Trophoblast cell (in vitro differentiated cells and primary cell): Measurements from ENCODE around the gene ICAM5.
A peak's percentile ranks its signal among the peaks of the same experiment; 100 is the strongest.

Experiments
- DNase-seq, 2 donors: peaks; one replicate each; pipeline ENCODE4 v3.0.0-alpha.2; 2016
- H2AFZ ChIP-seq: 2 replicates; pipeline ENCODE4 v1.6.1; 2013; ENCODE audit warnings: low read length, moderate library complexity, mild to moderate bottlenecking; ENCODE audit not compliant: insufficient read depth, poor library complexity
- H2AK5ac ChIP-seq: 2 replicates; pipeline ENCODE4 v1.6.1; 2013; ENCODE audit warnings: mild to moderate bottlenecking, low read length
- H2BK120ac ChIP-seq: 2 replicates; pipeline ENCODE4 v1.6.1; 2013; ENCODE audit warnings: low read length, mild to moderate bottlenecking, moderate library complexity; ENCODE audit not compliant: insufficient read depth, poor library complexity
- H2BK12ac ChIP-seq: 2 replicates; pipeline ENCODE4 v1.6.1; 2013; ENCODE audit warnings: mild to moderate bottlenecking, low read length, moderate library complexity
- H2BK5ac ChIP-seq: 2 replicates; pipeline ENCODE4 v1.6.1; 2013; ENCODE audit warnings: low read length, low read depth, moderate library complexity, mild to moderate bottlenecking; ENCODE audit not compliant: poor library complexity
- H3K14ac ChIP-seq: 2 replicates; pipeline ENCODE4 v1.6.1; 2013; ENCODE audit warnings: mild to moderate bottlenecking, low read length
- H3K18ac ChIP-seq: 2 replicates; pipeline ENCODE4 v1.6.1; 2013; ENCODE audit warnings: mild to moderate bottlenecking, low read length
- H3K23ac ChIP-seq: 2 replicates; pipeline ENCODE4 v1.6.1; 2013; ENCODE audit warnings: low read length
- H3K27ac ChIP-seq: 2 replicates; pipeline ENCODE4 v1.5.1; 2013; ENCODE audit warnings: low read depth, mild to moderate bottlenecking, inconsistent platforms, low read length, moderate library complexity
- H3K27me3 ChIP-seq: 2 replicates; pipeline ENCODE4 v1.6.1; 2013; ENCODE audit warnings: inconsistent platforms, mild to moderate bottlenecking, low read length, moderate library complexity; ENCODE audit not compliant: insufficient read depth
- H3K36me3 ChIP-seq, 2 experiments: 1 replicate in 1 of 2; 2 replicates in 1 of 2; pipeline ENCODE4 v1.6.1; 2013; ENCODE audit warnings: low read length in 2 of 2, mild to moderate bottlenecking in 2 of 2, moderate library complexity in 1 of 2; ENCODE audit not compliant: insufficient read depth in 2 of 2, control insufficient read depth in 1 of 2
- H3K4ac ChIP-seq: 2 replicates; pipeline ENCODE4 v1.6.1; 2013; ENCODE audit warnings: low read depth, mild to moderate bottlenecking, low read length, moderate library complexity
- H3K4me1 ChIP-seq, 2 experiments: 1 replicate in 1 of 2; 2 replicates in 1 of 2; pipeline ENCODE4 v1.6.1; 2013; ENCODE audit warnings: low read length in 2 of 2, mild to moderate bottlenecking in 2 of 2, moderate library complexity in 1 of 2; ENCODE audit not compliant: insufficient read depth in 2 of 2, control insufficient read depth in 1 of 2
- H3K4me2 ChIP-seq: 2 replicates; pipeline ENCODE4 v1.6.1; 2013; ENCODE audit warnings: inconsistent platforms, mild to moderate bottlenecking, low read length, moderate library complexity
- H3K4me3 ChIP-seq: 2 replicates; pipeline ENCODE4 v1.5.1; 2013; ENCODE audit warnings: mild to moderate bottlenecking, low read depth, low read length, inconsistent platforms
- H3K79me1 ChIP-seq: one replicate; pipeline ENCODE4 v1.6.1; 2013; ENCODE audit warnings: low read length
- H3K79me2 ChIP-seq: 2 replicates; pipeline ENCODE4 v1.6.1; 2013; ENCODE audit warnings: low read length, mild to moderate bottlenecking; ENCODE audit not compliant: control insufficient read depth, insufficient read depth, poor library complexity
- H3K9ac ChIP-seq: 2 replicates; pipeline ENCODE4 v1.6.1; 2013; ENCODE audit warnings: mild to moderate bottlenecking, low read length
- H3K9me3 ChIP-seq: 2 replicates; pipeline ENCODE4 v1.6.1; 2013; ENCODE audit warnings: low read depth, mild to moderate bottlenecking, control low read depth, inconsistent platforms, low read length; ENCODE audit not compliant: insufficient read depth
- H4K12ac ChIP-seq: 2 replicates; pipeline ENCODE4 v1.6.1; 2013; ENCODE audit warnings: low read depth, mild to moderate bottlenecking, low read length, moderate library complexity
- H4K8ac ChIP-seq: 2 replicates; pipeline ENCODE4 v1.6.1; 2013; ENCODE audit warnings: low read depth, mild to moderate bottlenecking, low read length, moderate library complexity
- H4K91ac ChIP-seq: one replicate; pipeline ENCODE4 v1.6.1; 2013; ENCODE audit warnings: low read depth, mild to moderate bottlenecking, low read length, moderate library complexity
- WGBS: extraction: QIAGEN DNeasy Blood & Tissue Kit; methylation state at CpG from one replicate; pipeline ENCODE4 v1.1.7; 2013; ENCODE audit warnings: missing lambda C conversion rate; ENCODE audit not compliant: insufficient read length, insufficient coverage; ENCODE audit errors: extremely low coverage; 5-methylcytosine and 5-hydroxymethylcytosine counted together

The ICAM5 gene

GRCh38 chr19:10284065-10284959 is 5.4 kb upstream of the ICAM5 start:
- Histone ChIP-seq H3K14ac (no peak overlapping the region), H3K9ac (no peak overlapping the region), H3K4me2 (no peak overlapping the region), H3K79me2 (no peaks in the 10 kb centered on the region), H3K27me3 (peaks cover 25% of the 10 kb centered on the region), H3K36me3 (peaks cover 0 to 2% of the 10 kb centered on the region in 2 experiments), H3K27ac (no peak overlapping the region), H2AFZ (no peak overlapping the region), H3K9me3 (peaks cover 16% of the 10 kb centered on the region), H4K8ac (no peak overlapping the region), H3K4me3 (no peak overlapping the region), H3K4ac (no peak overlapping the region), H2BK5ac (no peak overlapping the region), H3K18ac (no peak overlapping the region), H2AK5ac (no peak overlapping the region), H4K12ac (no peak overlapping the region), H4K91ac (no peak overlapping the region), H2BK120ac (no peak overlapping the region), H3K79me1 (no peaks in the 10 kb centered on the region), H3K4me1 (peaks cover 7 to 8% of the 10 kb centered on the region in 2 experiments), H3K23ac (no peak overlapping the region), H2BK12ac (no peak overlapping the region)
- no peak for DNase-seq
- WGBS = no CpG with 5 or more reads among the region's 34 CpGs

DNA sequence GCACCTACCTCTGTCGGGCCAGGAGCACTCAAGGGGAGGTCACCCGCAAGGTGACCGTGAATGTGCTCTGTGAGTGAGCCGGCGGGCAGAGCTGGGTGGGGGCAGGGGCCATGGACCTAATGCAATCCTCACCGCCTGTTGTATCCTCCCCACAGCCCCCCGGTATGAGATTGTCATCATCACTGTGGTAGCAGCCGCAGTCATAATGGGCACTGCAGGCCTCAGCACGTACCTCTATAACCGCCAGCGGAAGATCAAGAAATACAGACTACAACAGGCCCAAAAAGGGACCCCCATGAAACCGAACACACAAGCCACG is 4.8 kb upstream of the ICAM5 start:
- DNase-seq = no peak
- Histone ChIP-seq H2AFZ (no peak overlapping the region), H3K4me2 (no peak overlapping the region), H2AK5ac (no peak overlapping the region), H3K4ac (no peak overlapping the region), H3K27ac (no peak overlapping the region), H3K27me3 (peaks cover 31% of the 10 kb centered on the region), H3K23ac (no peak overlapping the region), H2BK120ac (no peak overlapping the region), H4K8ac (no peak overlapping the region), H4K91ac (no peak overlapping the region), H4K12ac (no peak overlapping the region), H3K79me1 (no peaks in the 10 kb centered on the region), H2BK12ac (no peak overlapping the region), H3K4me3 (peak overlapping the region; percentile 34), H3K79me2 (no peaks in the 10 kb centered on the region), H3K14ac (no peak overlapping the region), H3K18ac (no peak overlapping the region), H2BK5ac (no peak overlapping the region), H3K4me1 (peaks cover 8 to 10% of the 10 kb centered on the region in 2 experiments), H3K9ac (no peak overlapping the region), H3K36me3 (peaks cover 0 to 2% of the 10 kb centered on the region in 2 experiments), H3K9me3 (peaks cover 19% of the 10 kb centered on the region)
- no CpG with 5 or more reads among the region's 13 CpGs for WGBS

DNA sequence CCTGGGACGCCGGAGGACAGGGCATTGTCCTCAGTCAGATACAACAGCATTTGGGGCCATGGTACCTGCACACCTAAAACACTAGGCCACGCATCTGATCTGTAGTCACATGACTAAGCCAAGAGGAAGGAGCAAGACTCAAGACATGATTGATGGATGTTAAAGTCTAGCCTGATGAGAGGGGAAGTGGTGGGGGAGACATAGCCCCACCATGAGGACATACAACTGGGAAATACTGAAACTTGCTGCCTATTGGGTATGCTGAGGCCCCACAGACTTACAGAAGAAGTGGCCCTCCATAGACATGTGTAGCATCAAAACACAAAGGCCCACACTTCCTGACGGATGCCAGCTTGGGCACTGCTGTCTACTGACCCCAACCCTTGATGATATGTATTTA is 4.4 kb upstream of the ICAM5 start:
- DNase-seq = no peak
- Histone ChIP-seq H4K12ac (no peak overlapping the region), H3K79me1 (no peaks in the 10 kb centered on the region), H3K27me3 (peaks cover 36% of the 10 kb centered on the region), H3K4ac (no peak overlapping the region), H3K9me3 (peaks cover 19% of the 10 kb centered on the region), H3K18ac (no peak overlapping the region), H3K36me3 (peaks cover 0 to 2% of the 10 kb centered on the region in 2 experiments), H3K23ac (no peak overlapping the region), H2AFZ (no peak overlapping the region), H2BK120ac (no peak overlapping the region), H2AK5ac (no peak overlapping the region), H2BK12ac (no peak overlapping the region), H3K9ac (no peak overlapping the region), H3K4me1 (peaks cover 8 to 10% of the 10 kb centered on the region in 2 experiments), H3K14ac (no peak overlapping the region), H4K91ac (no peak overlapping the region), H3K4me3 (peak overlapping the region; percentile 34), H3K79me2 (no peaks in the 10 kb centered on the region), H3K4me2 (no peak overlapping the region), H3K27ac (no peak overlapping the region), H2BK5ac (no peak overlapping the region), H4K8ac (no peak overlapping the region)
- WGBS = no CpG with 5 or more reads among the region's 4 CpGs

GRCh38 chr19:10286803-10287737 is 2.7 kb upstream of the ICAM5 start, which contains the start of gene ICAM4:
Gene ICAM4 (plus strand): TSS chr19:10286955. CDS start chr19:10287013, 58 bp downstream.
- Histone ChIP-seq H3K4ac (no peak within 1 kb of the TSS), H3K18ac (no peak within 1 kb of the TSS), H3K4me3 (peak within 1 kb of the TSS; percentile 62), H3K23ac (no peak within 1 kb of the TSS), H3K9me3 (peaks cover 21% of the 10 kb centered on the region), H3K79me1 (no peaks in the 10 kb centered on the region), H3K27ac (no peak within 1 kb of the TSS), H3K4me1 (peaks cover 12 to 17% of the 10 kb centered on the region in 2 experiments), H3K14ac (no peak within 1 kb of the TSS), H3K79me2 (no peaks in the 10 kb centered on the region), H2BK5ac (no peak within 1 kb of the TSS), H2AK5ac (no peak within 1 kb of the TSS), H3K9ac (no peak within 1 kb of the TSS), H3K36me3 (peaks cover 0 to 2% of the 10 kb centered on the region in 2 experiments), H3K4me2 (no peak within 1 kb of the TSS), H4K12ac (no peak within 1 kb of the TSS), H2BK120ac (no peak within 1 kb of the TSS), H4K91ac (no peak within 1 kb of the TSS), H2AFZ (no peak within 1 kb of the TSS), H3K27me3 (peaks cover 53% of the 10 kb centered on the region), H2BK12ac (no peak within 1 kb of the TSS), H4K8ac (no peak within 1 kb of the TSS)
- no CpG with 5 or more reads among the region's 59 CpGs for WGBS
- peak in 1 of 2 donors; percentile 35 for DNase-seq
